ENCODE data around the gene ITPR1.

DNA sequence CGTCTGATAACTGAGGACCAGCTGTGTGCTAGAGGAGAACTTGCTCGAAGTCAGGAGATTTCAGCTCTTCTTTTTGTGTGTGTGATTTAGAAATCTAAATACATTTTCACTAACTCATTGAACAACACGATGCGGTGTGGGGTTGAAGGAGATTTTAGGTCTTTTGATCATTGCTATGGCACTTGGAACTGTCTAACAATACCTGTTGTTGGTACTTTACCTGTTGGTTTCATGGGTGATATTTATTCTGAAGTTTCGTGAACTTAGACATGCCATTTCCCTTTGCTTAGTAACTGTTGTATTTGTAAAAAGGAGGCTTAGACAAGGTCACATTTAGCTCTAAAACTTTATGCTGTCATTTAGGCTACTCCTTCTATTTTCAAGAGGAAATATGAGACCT is 99.9 kb downstream of the ITPR1 start:
- TF ChIP-seq, protein P1, sequence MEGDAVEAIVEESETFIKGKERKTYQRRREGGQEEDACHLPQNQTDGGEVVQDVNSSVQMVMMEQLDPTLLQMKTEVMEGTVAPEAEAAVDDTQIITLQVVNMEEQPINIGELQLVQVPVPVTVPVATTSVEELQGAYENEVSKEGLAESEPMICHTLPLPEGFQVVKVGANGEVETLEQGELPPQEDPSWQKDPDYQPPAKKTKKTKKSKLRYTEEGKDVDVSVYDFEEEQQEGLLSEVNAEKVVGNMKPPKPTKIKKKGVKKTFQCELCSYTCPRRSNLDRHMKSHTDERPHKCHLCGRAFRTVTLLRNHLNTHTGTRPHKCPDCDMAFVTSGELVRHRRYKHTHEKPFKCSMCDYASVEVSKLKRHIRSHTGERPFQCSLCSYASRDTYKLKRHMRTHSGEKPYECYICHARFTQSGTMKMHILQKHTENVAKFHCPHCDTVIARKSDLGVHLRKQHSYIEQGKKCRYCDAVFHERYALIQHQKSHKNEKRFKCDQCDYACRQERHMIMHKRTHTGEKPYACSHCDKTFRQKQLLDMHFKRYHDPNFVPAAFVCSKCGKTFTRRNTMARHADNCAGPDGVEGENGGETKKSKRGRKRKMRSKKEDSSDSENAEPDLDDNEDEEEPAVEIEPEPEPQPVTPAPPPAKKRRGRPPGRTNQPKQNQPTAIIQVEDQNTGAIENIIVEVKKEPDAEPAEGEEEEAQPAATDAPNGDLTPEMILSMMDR (conservative IDR thresholded peaks at IDR 0.05): no peak
- TF ChIP-seq EZH2 (IDR thresholded peaks at IDR 0.05; ENCODE audit: low read depth): no peak

Measured in PC-9 (cell line).